HG03060 (cell line): Measurements from ENCODE around the gene TSSK3.
"Not testable (repeated sequence)": the region's sequence is repeated elsewhere in the genome, so short reads cannot be mapped to it uniquely, and the experiment has no call there.

Source experiments
- ATAC-seq: cut with Tn5 transposase; IDR thresholded peaks from one replicate; pipeline ENCODE4 v1.9.1; 2021; ENCODE audit warnings: low read depth, moderate number of reproducible peaks; ENCODE audit not compliant: unreplicated experiment

The TSSK3 gene

GRCh38 chr1:32394141-32394889, 32.0 kb downstream of the TSSK3 start, which contains the start of gene BSDC1:
Gene BSDC1 (minus strand): TSS chr1:32394441. CDS start chr1:32394414, 27 bp downstream.
- ATAC-seq, result peak; percentile 93

GRCh38 chr1:32394890-32395432, 32.6 kb downstream of the TSSK3 start:
- ATAC-seq, result no peak

- ATAC-seq, result not testable (repeated sequence)
Measured at GRCh38 chr1:32396524-32396923, 34.2 kb downstream of the TSSK3 start.

GRCh38 chr1:32398401-32398800, 36.1 kb downstream of the TSSK3 start:
- no peak for ATAC-seq

GRCh38 chr1:32399843-32400242, 37.5 kb downstream of the TSSK3 start:
- ATAC-seq, result no peak

- no peak for ATAC-seq
Measured at GRCh38 chr1:32400876-32401631, 38.7 kb downstream of the TSSK3 start.

GRCh38 chr1:32404946-32405345, 42.6 kb downstream of the TSSK3 start:
- no peak for ATAC-seq

GRCh38 chr1:32405672-32406467, 43.5 kb downstream of the TSSK3 start:
- ATAC-seq, result no peak

- ATAC-seq, result no peak
Measured at GRCh38 chr1:32406629-32407111, 44.3 kb downstream of the TSSK3 start.

GRCh38 chr1:32411261-32411660, 48.9 kb downstream of the TSSK3 start:
- no peak for ATAC-seq

GRCh38 chr1:32413507-32414185, 51.3 kb downstream of the TSSK3 start:
- no peak for ATAC-seq
